GM23338 (cell line): ENCODE data around the gene ANKRD44. TPM values are rescaled to one million over a fixed set of nuclear protein-coding genes. Genes with fewer than 3 reads are reported as not detected.

Experiments used
- ATAC-seq: fragments of 200-7000 bp; cut with Tn5 transposase; 3 replicates; pipeline ENCODE4 v1.9.1; 2020
- DNase-seq: peaks from one replicate; pipeline ENCODE4 v3.0.0-alpha.2; 2015; ENCODE audit warnings: low spot score
- H2AFZ ChIP-seq: fragments of 200-600 bp; sonication (generic); 2 replicates; pipeline ENCODE4 v1.8.0; 2016; ENCODE audit warnings: antibody characterized with exemption, mild to moderate bottlenecking, moderate library complexity
- H3F3A ChIP-seq: fragments of 200-600 bp; sonication (generic); replicated peaks from 2 replicates; pipeline ENCODE4 v1.8.0; 2017; ENCODE audit warnings: antibody characterized with exemption, mixed run types, low read depth
- H3K27ac ChIP-seq: fragments of 200-600 bp; sonication (generic); 2 replicates; pipeline ENCODE4 v1.6.1; 2016; ENCODE audit warnings: low read depth
- H3K27me3 ChIP-seq: fragments of 200-600 bp; sonication (generic); 2 replicates; pipeline ENCODE4 v1.8.0; 2016; ENCODE audit warnings: mild to moderate bottlenecking, mixed run types, moderate library complexity; ENCODE audit not compliant: insufficient read depth
- H3K36me3 ChIP-seq: fragments of 200-600 bp; sonication (generic); 2 replicates; pipeline ENCODE4 v1.8.0; 2016; ENCODE audit warnings: mild to moderate bottlenecking; ENCODE audit not compliant: insufficient read depth
- H3K4me1 ChIP-seq: fragments of 200-600 bp; sonication (generic); 2 replicates; pipeline ENCODE4 v1.8.0; 2016; ENCODE audit warnings: mild to moderate bottlenecking, moderate library complexity; ENCODE audit not compliant: insufficient read depth
- H3K4me2 ChIP-seq: fragments of 200-600 bp; sonication (generic); 2 replicates; pipeline ENCODE4 v1.7.1; 2017; ENCODE audit warnings: mixed run types
- H3K4me3 ChIP-seq: fragments of 200-600 bp; sonication (generic); 2 replicates; pipeline ENCODE4 v1.6.1; 2016; ENCODE audit warnings: mixed run types
- H3K79me2 ChIP-seq: fragments of 200-600 bp; sonication (generic); replicated peaks from 2 replicates; pipeline ENCODE4 v1.8.0; 2017; ENCODE audit warnings: mild to moderate bottlenecking; ENCODE audit not compliant: insufficient read depth
- H3K9me2 ChIP-seq: fragments of 200-600 bp; sonication (generic); 2 replicates; pipeline ENCODE4 v1.8.0; 2017; ENCODE audit not compliant: insufficient read depth
- H4K20me1 ChIP-seq: fragments of 200-600 bp; sonication (generic); replicated peaks from 2 replicates; pipeline ENCODE4 v1.8.0; 2017; ENCODE audit warnings: mild to moderate bottlenecking; ENCODE audit not compliant: insufficient read depth
- H3K27ac Mint-ChIP-seq: 2 replicates; pipeline ENCODE4 v1.8.0; 2020; ENCODE audit warnings: inconsistent platforms, mild to moderate bottlenecking, moderate library complexity, mixed read lengths
- H3K27me3 Mint-ChIP-seq: 3 replicates; pipeline ENCODE4 v1.8.0; 2022; ENCODE audit warnings: low read depth, mild to moderate bottlenecking, moderate library complexity, mixed read lengths, inconsistent platforms; ENCODE audit not compliant: insufficient read depth, poor library complexity
- H3K36me3 Mint-ChIP-seq: 3 replicates; pipeline ENCODE4 v1.8.0; 2021; ENCODE audit warnings: low read depth, mild to moderate bottlenecking, inconsistent platforms, moderate library complexity, mixed read lengths
- H3K4me1 Mint-ChIP-seq: 3 replicates; pipeline ENCODE4 v1.8.0; 2020; ENCODE audit warnings: mild to moderate bottlenecking, inconsistent platforms, mixed read lengths
- H3K4me3 Mint-ChIP-seq: 3 replicates; pipeline ENCODE4 v1.8.0; 2021; ENCODE audit warnings: moderate library complexity, mild to moderate bottlenecking, inconsistent platforms, mixed read lengths
- H3K9me3 Mint-ChIP-seq: 3 replicates; pipeline ENCODE4 v1.8.0; 2020; ENCODE audit warnings: moderate library complexity, mild to moderate bottlenecking, inconsistent platforms, mixed read lengths
- CREB1 ChIP-seq: fragments of 250-450 bp; sonication (Bioruptor Pico); IDR thresholded peaks from 2 replicates; pipeline ENCODE4 v1.5.0; 2020; ENCODE audit warnings: low read depth, mild to moderate bottlenecking, moderate library complexity
- EZH2phosphoT487 ChIP-seq: fragments of 200-600 bp; sonication (generic); IDR thresholded peaks from one replicate; pipeline ENCODE4 v1.8.1; 2018; ENCODE audit warnings: antibody characterized with exemption; ENCODE audit not compliant: unreplicated experiment
- JUNB ChIP-seq: IDR thresholded peaks from one replicate; pipeline ENCODE4 v1.6.1; 2016; ENCODE audit warnings: antibody characterized with exemption; ENCODE audit not compliant: unreplicated experiment
- POLR2AphosphoS5 ChIP-seq: IDR thresholded peaks from 2 replicates; pipeline ENCODE4 v1.6.1; 2016; ENCODE audit warnings: antibody characterized with exemption, low read depth
- REST ChIP-seq: IDR thresholded peaks from one replicate; pipeline ENCODE4 v1.6.1; 2018; ENCODE audit warnings: antibody characterized with exemption; ENCODE audit not compliant: unreplicated experiment
- STAT1 ChIP-seq: IDR thresholded peaks from one replicate; pipeline ENCODE4 v1.6.1; 2016; ENCODE audit warnings: antibody characterized with exemption; ENCODE audit not compliant: unreplicated experiment
- ZNF114 ChIP-seq: fragments of 250-450 bp; sonication (Bioruptor Pico); IDR thresholded peaks from 2 replicates; pipeline ENCODE4 v1.5.0; 2020; ENCODE audit warnings: mild to moderate bottlenecking, moderate library complexity
- polyA plus RNA-seq: library from polyadenylated mRNA; unstranded; fragments of >200 nt; fragmentation: Nextera tagmentation; extraction: Ambion mirVana; gene quantifications from 2 replicates; pipeline ENCODE4 v1.2.1, GENCODE V29; 2016
- total RNA-seq: library from RNA; depleted of rRNA; stranded (reverse); fragments of >200 nt; shearing (Covaris generic); gene quantifications from 2 replicates; pipeline ENCODE4 v1.2.3, GENCODE V29; 2014

The ANKRD44 gene
- total and polyA plus RNA-seq, 2 experiments from 2014 or later: 0.44 to 0.56 TPM

GRCh38 chr2:197148401-197148800, 162.2 kb downstream of the ANKRD44 start:
- H3F3A ChIP-seq: no peaks in the 10 kb centered on the region
- Mint-ChIP-seq H3K4me3 (no peak overlapping the region), H3K36me3 (no peaks in the 10 kb centered on the region), H3K4me1 (peaks cover 6% of the 10 kb centered on the region; the same call in 2 of the 3 replicates), H3K27me3 (peaks cover 1% of the 10 kb centered on the region), H3K9me3 (no peaks in the 10 kb centered on the region), H3K27ac (no peak overlapping the region)
- no peak overlapping the region for H2AFZ ChIP-seq
- H3K4me2 ChIP-seq: no peak overlapping the region
- no peaks in the 10 kb centered on the region for H3K4me1 ChIP-seq
- DNase-seq (no peak), ATAC-seq (no peak)
- no peak overlapping the region for H3K4me3 ChIP-seq
- no peak overlapping the region for H3K27ac ChIP-seq
- no peak for TF ChIP-seq EZH2phosphoT487
- no peak for TF ChIP-seq ZNF114
- TF ChIP-seq STAT1: no peak
- TF ChIP-seq CREB1: no peak
- H4K20me1 ChIP-seq: no peaks in the 10 kb centered on the region
- H3K9me2 ChIP-seq: no peaks in the 10 kb centered on the region; the same call in 1 of the 2 replicates
- H3K36me3 ChIP-seq: no peaks in the 10 kb centered on the region
- no peaks in the 10 kb centered on the region for H3K27me3 ChIP-seq
- H3K79me2 ChIP-seq: no peaks in the 10 kb centered on the region

- Mint-ChIP-seq H3K27me3 (no peaks in the 10 kb centered on the region), H3K27ac (no peak overlapping the region), H3K36me3 (no peaks in the 10 kb centered on the region), H3K4me1 (peaks cover 6% of the 10 kb centered on the region; the same call in 2 of the 3 replicates), H3K4me3 (no peak overlapping the region), H3K9me3 (no peaks in the 10 kb centered on the region)
- Histone ChIP-seq H3K36me3 (no peaks in the 10 kb centered on the region), H3F3A (no peaks in the 10 kb centered on the region), H3K4me2 (no peak overlapping the region), H2AFZ (no peak overlapping the region), H4K20me1 (no peaks in the 10 kb centered on the region), H3K27me3 (no peaks in the 10 kb centered on the region), H3K27ac (no peak overlapping the region), H3K9me2 (no peaks in the 10 kb centered on the region; the same call in 1 of the 2 replicates), H3K4me3 (no peak overlapping the region), H3K79me2 (no peaks in the 10 kb centered on the region), H3K4me1 (no peaks in the 10 kb centered on the region)
- no peak for TF ChIP-seq STAT1
- TF ChIP-seq EZH2phosphoT487: no peak
- TF ChIP-seq POLR2AphosphoS5: no peak
- TF ChIP-seq CREB1: no peak
- TF ChIP-seq REST: no peak
- TF ChIP-seq JUNB: no peak
- DNase-seq: no peak
- ATAC-seq: no peak
Measured at GRCh38 chr2:197147942-197148341, 162.6 kb downstream of the ANKRD44 start.

- Mint-ChIP-seq H3K4me3 (no peak overlapping the region), H3K36me3 (no peaks in the 10 kb centered on the region), H3K4me1 (no peaks in the 10 kb centered on the region), H3K9me3 (no peaks in the 10 kb centered on the region), H3K27ac (no peak overlapping the region), H3K27me3 (no peaks in the 10 kb centered on the region)
- H3K36me3 ChIP-seq: no peaks in the 10 kb centered on the region
- H3K27me3 ChIP-seq: no peaks in the 10 kb centered on the region
- ATAC-seq: no peak
- H3K4me1 ChIP-seq: no peaks in the 10 kb centered on the region
- no peak for DNase-seq
- no peak overlapping the region for H2AFZ ChIP-seq
- no peaks in the 10 kb centered on the region; the same call in 1 of the 2 replicates for H3K9me2 ChIP-seq
- H3K4me3 ChIP-seq: no peak overlapping the region
- no peaks in the 10 kb centered on the region for H3K79me2 ChIP-seq
- no peak overlapping the region for H3K4me2 ChIP-seq
- H3F3A ChIP-seq: no peaks in the 10 kb centered on the region
- TF ChIP-seq POLR2AphosphoS5: no peak
- H4K20me1 ChIP-seq: no peaks in the 10 kb centered on the region
- H3K27ac ChIP-seq: no peak overlapping the region
Measured at GRCh38 chr2:197146995-197147394, 163.6 kb downstream of the ANKRD44 start.
